GM19099 (cell line): Measurements from ENCODE around the gene OSGIN1.

Experiments used
- POLR2A ChIP-seq: IDR thresholded peaks from 3 replicates; pipeline ENCODE4 v1.6.1; 2011; ENCODE audit warnings: low read depth; ENCODE audit not compliant: insufficient read length; ENCODE audit errors: extremely low read depth

OSGIN1 gene

DNA sequence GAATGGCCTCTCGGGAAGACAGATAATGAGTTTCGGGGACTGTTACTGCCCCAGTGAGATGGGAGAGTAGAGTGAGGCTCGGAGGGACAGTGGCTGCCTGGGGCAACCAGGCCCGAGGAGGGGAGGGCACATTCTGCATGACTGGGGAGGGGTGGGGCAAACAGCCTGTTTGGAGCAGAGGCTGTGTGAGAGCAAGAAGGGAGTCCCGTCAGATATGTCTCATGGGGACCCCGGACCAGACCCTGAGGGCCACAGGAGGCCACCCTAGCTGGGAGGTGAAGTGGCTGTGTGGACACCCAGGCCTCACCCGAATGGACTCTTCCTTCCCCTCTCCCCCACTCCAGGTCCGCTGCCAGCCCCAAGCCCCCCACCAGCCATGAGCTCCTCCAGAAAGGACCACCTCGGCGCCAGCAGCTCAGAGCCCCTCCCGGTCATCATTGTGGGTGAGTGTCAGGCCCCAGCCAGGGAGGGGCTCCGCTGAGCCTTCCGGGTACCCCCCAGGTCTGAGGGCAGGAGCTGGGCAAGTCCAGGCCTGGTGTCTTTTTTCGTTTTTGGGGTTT, 4.3 kb downstream of the OSGIN1 start:
- no peak for TF ChIP-seq POLR2A

DNA sequence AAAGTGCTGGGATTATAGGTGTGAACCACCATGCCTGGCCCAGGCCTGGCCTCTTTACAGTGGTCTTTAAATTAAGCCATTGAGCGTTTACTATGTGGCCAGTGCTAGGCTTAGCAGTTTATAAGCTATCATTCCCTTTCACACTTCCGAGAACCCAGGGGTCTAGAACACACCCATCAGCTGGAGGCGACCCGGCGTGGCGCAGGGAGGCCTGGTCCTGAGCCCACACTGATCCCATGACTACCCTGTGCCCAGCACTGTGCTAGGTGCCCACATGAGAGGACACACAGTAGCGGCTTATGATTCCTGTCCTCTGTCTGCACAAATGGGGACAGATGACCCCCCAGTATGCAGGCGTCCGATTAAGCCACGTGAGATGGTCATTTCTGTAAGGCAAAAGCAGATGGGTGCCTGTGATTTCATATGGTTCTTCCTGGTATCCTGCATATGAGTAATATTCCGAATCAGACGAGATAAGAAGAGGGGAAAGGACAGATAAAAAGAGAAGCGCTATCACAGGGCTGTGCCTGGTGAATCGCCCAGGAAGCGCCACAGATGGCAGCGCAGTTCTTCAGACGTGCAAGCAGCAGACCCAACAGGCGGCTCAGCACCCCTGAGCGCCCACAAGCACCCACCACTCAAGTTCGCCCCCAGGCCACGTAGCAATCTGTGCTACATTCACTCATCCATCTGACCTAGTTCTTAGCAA, 5.3 kb downstream of the OSGIN1 start:
- no peak for TF ChIP-seq POLR2A

DNA sequence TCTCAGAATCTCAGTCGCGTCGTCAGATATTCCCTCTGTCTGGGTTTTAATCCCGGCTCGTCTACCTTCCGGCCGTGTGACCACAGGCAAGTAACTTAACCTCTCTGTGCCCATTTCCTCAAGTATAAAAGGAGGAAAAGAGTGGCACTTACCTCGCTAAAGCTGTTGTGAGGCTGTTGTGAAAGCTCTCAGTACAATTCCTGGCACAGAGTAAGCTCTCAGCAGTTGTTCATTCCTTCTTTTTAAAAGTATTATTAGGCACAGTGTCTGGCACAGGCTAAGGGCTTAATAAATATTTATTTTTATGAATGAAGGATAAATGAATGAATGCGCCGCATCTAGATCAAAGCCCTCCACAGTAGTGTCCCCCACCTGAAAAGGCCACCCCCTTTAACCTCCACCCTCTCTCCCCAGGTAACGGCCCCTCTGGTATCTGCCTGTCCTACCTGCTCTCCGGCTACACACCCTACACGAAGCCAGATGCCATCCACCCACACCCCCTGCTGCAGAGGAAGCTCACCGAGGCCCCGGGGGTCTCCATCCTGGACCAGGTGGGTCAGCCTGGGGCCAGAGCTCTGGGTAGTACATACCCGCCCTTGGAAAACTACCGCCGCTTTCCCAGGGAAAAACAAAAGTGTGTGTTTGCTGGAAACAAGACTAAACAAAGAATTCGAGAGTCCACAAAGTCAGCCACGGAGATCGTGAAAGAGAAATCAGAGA, 6.0 kb downstream of the OSGIN1 start:
- TF ChIP-seq POLR2A: no peak

DNA sequence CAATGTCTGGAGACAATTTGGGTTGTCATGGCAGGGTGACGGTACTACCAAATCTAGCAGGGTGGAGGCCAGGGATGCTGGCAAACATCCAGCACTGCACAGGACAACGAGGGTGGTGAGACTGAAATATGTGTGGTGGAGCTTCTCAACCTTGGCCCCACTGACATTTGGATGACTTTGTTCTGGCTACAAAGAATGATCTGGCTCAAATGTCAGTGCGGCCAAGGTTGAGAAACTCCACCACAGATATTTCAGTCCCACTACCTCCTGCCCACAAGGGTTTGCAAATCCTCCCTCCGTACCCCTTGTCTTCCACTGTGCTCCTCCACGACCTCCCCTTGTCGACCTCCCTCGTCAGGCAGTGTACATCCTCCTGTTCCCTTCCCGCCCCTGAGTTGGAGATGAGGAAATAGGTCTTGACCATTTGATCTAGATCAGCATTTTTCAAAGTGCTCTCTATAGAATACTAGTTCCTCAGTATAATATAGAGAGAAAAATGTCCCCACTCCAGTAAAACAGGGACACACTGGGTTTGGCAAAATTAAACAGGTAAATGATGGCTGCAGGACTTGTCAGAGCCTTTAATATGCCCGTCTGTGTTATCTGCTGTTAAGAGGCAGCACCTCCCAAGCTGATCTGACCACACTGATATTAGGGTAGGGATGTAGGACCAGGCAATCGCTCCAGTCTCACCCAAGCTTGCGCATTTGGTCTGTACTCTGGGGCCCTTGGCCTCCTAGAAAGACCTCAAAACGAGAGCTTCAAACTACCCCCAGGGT, 6.8 kb downstream of the OSGIN1 start:
- TF ChIP-seq POLR2A: no peak

DNA sequence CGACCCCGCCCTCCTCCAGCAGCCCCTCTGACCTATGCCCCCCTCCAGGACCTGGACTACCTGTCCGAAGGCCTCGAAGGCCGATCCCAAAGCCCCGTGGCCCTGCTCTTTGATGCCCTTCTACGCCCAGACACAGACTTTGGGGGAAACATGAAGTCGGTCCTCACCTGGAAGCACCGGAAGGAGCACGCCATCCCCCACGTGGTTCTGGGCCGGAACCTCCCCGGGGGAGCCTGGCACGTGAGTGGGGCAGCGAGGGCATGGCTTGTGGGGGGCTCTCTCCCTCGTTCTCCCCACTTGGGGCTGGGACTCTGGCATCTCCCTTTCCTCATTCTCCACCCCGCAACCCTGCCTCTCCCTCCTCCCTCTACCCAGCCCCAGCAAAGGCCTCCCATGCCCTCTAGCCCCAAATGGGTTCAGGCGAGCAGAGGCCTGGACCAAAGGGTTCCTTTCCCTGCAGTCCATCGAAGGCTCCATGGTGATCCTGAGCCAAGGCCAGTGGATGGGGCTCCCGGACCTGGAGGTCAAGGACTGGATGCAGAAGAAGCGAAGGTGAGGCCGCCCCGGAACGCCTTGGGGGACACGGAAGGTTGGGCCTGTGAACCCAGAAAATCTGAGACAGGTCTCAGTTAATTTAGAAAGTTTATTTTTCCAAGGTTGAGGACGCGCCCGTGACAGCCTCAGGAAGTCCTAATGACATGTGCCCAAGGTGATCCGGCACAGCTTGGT, 7.6 kb downstream of the OSGIN1 start:
- no peak for TF ChIP-seq POLR2A

DNA sequence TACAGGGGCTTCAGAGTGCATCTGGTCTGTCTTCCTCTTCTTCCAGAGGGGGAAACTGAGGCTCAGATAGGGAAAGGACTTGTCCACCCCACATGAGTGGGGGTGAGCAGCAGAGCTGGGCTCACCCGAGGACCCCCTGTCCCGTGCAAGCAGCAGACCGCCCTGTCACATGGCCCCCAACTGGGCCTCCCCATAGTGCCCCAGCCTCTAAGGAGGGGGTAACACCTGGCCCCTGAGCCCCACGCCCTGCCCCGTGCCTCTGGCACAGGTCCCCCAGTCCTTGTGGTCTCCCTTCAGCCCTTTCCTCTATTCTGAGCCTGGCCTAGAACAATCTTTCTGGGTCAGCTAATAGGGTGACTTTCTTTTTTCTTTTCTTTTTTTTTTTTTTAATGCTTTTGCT, 8.6 kb downstream of the OSGIN1 start:
- TF ChIP-seq POLR2A: no peak

DNA sequence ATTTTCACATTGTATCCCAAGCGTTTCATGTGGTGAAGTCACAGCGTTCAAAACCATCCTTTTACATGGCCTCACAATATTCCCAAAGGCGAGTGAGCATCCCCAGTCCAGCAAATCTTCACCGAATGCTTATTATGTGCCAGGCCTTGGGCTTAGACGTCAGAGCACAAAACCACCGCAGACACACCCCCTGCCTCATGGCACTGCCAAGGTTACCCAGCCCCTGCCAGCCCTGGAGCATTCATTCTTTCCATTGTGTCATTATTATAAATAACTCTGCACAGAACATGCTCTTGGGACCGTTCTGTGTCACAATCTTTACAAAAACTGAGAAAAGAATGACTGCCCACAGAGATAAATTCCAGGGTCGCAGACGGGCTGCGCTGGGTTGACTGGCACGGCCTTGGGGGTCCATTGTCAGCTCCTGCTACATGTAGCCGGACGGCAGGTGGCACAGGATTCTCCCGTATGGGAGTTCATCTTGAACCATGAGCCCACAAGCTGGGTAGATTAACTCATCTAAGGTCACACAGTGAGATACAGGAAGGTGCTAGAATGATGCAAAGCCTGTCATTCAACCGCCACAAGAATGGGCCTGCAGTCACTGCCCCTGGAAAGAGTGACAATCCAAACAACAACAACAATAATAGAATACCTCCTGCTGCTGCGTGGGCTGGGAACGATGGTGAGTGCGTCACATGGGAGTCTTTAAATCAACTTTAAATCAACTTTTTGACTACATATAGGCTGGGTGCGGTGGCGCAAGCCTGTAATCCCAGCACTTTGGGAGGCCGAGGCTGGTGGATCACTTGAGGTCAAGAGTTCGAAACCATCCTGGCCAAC, 10.5 kb downstream of the OSGIN1 start:
- no peak for TF ChIP-seq POLR2A

DNA sequence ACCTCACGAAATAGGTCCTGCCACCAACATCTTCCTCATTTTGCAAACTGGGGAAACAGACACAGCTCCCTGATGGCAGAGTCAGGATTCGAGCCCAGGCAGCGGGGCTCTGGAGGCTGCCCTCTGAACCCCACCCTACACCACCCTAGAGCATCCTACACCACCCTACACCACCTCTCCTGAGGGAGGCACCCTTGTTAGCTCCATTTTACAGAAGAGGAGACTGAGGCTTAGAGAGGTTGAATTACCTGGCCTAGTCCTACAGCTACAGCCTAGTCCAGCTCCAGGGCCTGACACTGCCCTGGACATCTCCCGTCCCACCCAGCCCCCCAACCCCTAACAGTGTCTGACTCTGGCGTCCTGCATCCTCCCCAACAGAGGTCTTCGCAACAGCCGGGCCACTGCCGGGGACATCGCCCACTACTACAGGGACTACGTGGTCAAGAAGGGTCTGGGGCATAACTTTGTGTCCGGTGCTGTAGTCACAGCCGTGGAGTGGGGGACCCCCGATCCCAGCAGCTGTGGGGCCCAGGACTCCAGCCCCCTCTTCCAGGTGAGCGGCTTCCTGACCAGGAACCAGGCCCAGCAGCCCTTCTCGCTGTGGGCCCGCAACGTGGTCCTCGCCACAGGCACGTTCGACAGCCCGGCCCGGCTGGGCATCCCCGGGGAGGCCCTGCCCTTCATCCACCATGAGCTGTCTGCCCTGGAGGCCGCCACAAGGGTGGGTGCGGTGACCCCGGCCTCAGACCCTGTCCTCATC, 11.8 kb downstream of the OSGIN1 start:
- no peak for TF ChIP-seq POLR2A

DNA sequence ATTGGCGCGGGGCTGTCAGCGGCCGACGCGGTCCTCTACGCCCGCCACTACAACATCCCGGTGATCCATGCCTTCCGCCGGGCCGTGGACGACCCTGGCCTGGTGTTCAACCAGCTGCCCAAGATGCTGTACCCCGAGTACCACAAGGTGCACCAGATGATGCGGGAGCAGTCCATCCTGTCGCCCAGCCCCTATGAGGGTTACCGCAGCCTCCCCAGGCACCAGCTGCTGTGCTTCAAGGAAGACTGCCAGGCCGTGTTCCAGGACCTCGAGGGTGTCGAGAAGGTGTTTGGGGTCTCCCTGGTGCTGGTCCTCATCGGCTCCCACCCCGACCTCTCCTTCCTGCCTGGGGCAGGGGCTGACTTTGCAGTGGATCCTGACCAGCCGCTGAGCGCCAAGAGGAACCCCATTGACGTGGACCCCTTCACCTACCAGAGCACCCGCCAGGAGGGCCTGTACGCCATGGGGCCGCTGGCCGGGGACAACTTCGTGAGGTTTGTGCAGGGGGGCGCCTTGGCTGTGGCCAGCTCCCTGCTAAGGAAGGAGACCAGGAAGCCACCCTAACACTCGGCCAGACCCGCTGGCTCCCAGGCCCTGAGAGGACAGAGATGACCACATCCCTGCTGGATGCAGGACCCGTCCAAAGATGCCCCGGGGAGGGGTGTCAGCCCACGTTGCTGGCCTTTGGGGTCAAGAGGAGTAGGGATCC, 12.6 kb downstream of the OSGIN1 start:
- TF ChIP-seq POLR2A: no peak

DNA sequence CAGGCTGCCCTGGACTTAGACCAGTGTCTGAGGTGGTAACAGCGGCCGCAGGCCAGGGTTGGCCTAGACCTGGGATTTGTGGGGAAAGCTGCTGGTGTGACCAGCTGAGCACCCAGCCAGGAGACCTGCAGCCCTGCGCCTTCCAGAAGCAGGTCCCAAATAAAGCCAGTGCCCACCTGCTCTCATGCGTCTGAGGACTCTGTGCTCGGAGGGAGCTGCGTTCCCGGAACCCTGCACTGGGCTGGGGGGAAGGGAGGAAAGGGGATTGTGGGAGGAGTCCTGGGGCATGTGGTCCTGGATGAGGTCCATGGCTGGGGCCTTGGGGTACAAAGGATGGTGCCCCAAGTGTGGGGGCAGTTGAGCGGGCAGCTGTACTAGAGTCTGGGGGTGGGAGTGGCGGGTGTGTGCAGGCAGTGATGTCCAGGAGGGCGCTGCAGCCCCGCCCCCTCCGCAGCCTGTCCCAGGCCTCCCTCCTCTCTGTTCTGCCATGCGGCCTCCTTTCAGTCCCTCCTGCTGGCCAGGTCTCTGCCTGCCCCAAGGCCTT, 13.2 kb downstream of the OSGIN1 start:
- TF ChIP-seq POLR2A: no peak

DNA sequence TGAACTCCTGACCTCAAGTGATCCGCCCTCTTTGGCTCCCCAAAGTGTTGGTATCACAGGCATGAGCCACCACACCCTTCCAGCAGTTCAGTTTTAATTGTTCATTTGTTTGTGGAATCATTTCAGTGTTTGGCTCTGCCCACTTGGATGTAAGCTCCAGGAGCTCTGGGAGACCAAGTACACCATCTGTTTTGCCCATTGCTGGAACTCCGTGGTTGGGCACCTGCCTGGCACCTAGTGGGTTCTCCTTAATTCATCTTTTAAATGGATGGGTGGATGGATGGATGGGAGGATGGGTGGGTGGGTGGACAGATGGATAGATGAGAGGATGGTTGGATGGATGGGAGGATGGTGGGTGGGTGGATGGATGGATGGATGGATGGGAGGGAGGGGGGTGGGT, 14.1 kb downstream of the OSGIN1 start:
- TF ChIP-seq POLR2A: no peak

DNA sequence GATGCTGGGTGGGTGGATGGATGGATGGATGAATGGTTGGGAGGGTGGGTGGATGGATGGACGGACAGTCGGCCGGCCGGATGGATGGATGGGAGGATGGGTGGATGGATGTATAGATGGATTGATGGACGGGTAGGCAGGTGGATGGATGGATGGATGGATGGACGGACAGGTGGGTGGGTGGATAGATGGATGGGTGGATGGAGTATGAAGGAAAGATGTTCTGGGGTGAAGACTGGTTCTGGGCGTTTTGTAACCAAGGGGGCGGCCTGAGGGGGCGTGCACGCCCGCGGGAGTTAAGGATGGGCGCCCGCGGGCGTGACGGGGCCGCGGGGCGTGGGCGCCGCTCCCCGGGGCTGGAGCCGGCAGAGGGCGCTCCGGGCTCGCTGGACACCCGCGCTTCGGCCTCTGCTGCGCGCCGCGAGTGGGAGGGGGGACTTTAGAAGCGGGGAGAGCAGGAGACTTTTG, 14.8 kb downstream of the OSGIN1 start, which contains the start of gene NECAB2:
NECAB2 (plus strand) TSS at position 407 of the 468 bp plus-strand sequence. CDS start 405 bp downstream, outside the sequence.
- TF ChIP-seq POLR2A: no peak

DNA sequence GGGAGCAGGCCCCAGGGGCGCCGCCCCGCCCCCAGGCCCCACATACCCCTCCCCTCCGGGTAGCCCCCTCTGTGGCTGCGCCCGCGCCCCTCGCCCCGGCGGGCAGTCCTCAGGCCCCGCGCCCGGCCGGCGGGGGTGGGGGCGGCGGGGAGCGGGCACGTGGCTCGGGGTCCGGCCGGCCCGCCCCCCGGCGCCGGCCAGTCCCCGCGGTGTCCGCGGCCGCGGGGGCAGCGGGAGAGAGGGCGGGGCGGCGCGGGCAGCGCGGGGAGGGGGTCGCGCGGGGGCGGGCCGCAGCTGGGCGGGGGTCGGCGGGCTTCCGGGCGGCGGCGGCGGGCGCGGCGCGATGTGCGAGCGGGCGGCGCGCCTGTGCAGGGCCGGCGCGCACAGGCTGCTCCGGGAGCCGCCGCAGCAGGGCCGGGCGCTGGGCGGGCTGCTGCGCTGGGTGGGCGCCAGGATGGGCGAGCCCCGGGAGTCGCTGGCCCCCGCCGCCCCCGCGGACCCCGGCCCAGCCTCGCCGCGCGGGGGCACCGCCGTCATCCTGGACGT, 15.3 kb downstream of the OSGIN1 start:
- no peak for TF ChIP-seq POLR2A
